CD4-positive, alpha-beta memory T cell (primary cell): ENCODE results near the gene VPS16. TPM values are rescaled to one million over a fixed set of nuclear protein-coding genes. Genes with fewer than 3 reads are reported as not detected.

ENCODE experiments used
- CTCF ChIA-PET: fragments of 350-600 bp; sonication (Branson Sonifier 250); formaldehyde crosslinking; loops from one replicate; lab custom pipeline; 2021; ENCODE audit warnings: inconsistent platforms; ENCODE audit not compliant: partially characterized antibody; lab: Charles Lee
- POLR2A ChIA-PET: fragments of 350-600 bp; sonication (Branson Sonifier 250); formaldehyde crosslinking; loops from one replicate; lab custom pipeline; 2021; ENCODE audit not compliant: partially characterized antibody; lab: Charles Lee
- DNase-seq, 5 donors: peaks; one replicate each; pipeline versions ENCODE4 v3.0.0 to v3.0.0-alpha.2; 2020 to 2022; ENCODE audit warnings: mixed read lengths in 1 of 5
- H3K27ac ChIP-seq: one replicate; pipeline ENCODE4 v1.7.0; 2013; ENCODE audit warnings: low read depth, low read length
- H3K27me3 ChIP-seq: 2 replicates; pipeline ENCODE4 v1.7.0; 2013; ENCODE audit warnings: mild to moderate bottlenecking, low read length, moderate library complexity; ENCODE audit not compliant: insufficient read depth
- H3K36me3 ChIP-seq: 2 replicates; pipeline ENCODE4 v1.7.0; 2013; ENCODE audit warnings: mild to moderate bottlenecking, low read length, moderate library complexity; ENCODE audit not compliant: insufficient read depth
- H3K4me1 ChIP-seq: 2 replicates; pipeline ENCODE4 v1.7.0; 2013; ENCODE audit warnings: mild to moderate bottlenecking, low read length, moderate library complexity; ENCODE audit not compliant: insufficient read depth
- H3K4me3 ChIP-seq, 2 donors: one replicate each; pipeline ENCODE4 v1.7.0; 2013; ENCODE audit warnings: low read length in 2 of 2, mild to moderate bottlenecking in 1 of 2
- H3K9me3 ChIP-seq, 2 donors: one replicate each; pipeline ENCODE4 v1.7.0; 2013; ENCODE audit warnings: low read length in 2 of 2, control low read depth in 1 of 2; ENCODE audit not compliant: control insufficient read depth in 1 of 2
- H3K27ac Mint-ChIP-seq, 7 donors: one replicate each; pipeline ENCODE4 v1.8.0; 2020 to 2021; ENCODE audit warnings: mixed read lengths in 7 of 7, mild to moderate bottlenecking in 6 of 7, inconsistent platforms in 3 of 7, moderate library complexity in 3 of 7
- H3K27me3 Mint-ChIP-seq, 2 donors: one replicate each; pipeline ENCODE4 v1.8.0; 2020 to 2021; ENCODE audit warnings: mixed read lengths in 2 of 2
- H3K36me3 Mint-ChIP-seq, 2 donors: one replicate each; pipeline ENCODE4 v1.8.0; 2020 to 2021; ENCODE audit warnings: mixed read lengths in 2 of 2, inconsistent platforms in 1 of 2, mild to moderate bottlenecking in 1 of 2
- H3K4me1 Mint-ChIP-seq, 4 donors: one replicate each; pipeline ENCODE4 v1.8.0; 2020 to 2021; ENCODE audit warnings: mixed read lengths in 4 of 4, mild to moderate bottlenecking in 1 of 4
- H3K4me3 Mint-ChIP-seq, 8 donors: one replicate each; pipeline ENCODE4 v1.8.0; 2020 to 2021; ENCODE audit warnings: mixed read lengths in 8 of 8, mild to moderate bottlenecking in 7 of 8, moderate library complexity in 6 of 8, inconsistent platforms in 3 of 8
- H3K9me3 Mint-ChIP-seq, 8 donors: one replicate each; pipeline ENCODE4 v1.8.0; 2020 to 2021; ENCODE audit warnings: mixed read lengths in 8 of 8, mild to moderate bottlenecking in 5 of 8, inconsistent platforms in 3 of 8, moderate library complexity in 1 of 8
- intact Hi-C: fragments of 100-400 bp; cut with micrococcal nuclease; formaldehyde crosslinking; loops from one replicate; pipeline ENCODE4 v1.15.1; 2023
- polyA plus RNA-seq, 2 donors: library from polyadenylated mRNA; unstranded; fragments of 300-500 nt; fragmentation: Illumina TruSeq; gene quantifications; one replicate each; pipeline ENCODE4 v1.2.3, GENCODE V29; 2021
- total RNA-seq, 2 experiments: library from RNA; stranded (reverse); gene quantifications; one replicate each; pipeline ENCODE4 v1.2.3, GENCODE V29; 2021

Gene VPS16
- total and polyA plus RNA-seq, 4 experiments from 2014 or later: 38.3 to 61.1 (median 50.9) TPM

DNA sequence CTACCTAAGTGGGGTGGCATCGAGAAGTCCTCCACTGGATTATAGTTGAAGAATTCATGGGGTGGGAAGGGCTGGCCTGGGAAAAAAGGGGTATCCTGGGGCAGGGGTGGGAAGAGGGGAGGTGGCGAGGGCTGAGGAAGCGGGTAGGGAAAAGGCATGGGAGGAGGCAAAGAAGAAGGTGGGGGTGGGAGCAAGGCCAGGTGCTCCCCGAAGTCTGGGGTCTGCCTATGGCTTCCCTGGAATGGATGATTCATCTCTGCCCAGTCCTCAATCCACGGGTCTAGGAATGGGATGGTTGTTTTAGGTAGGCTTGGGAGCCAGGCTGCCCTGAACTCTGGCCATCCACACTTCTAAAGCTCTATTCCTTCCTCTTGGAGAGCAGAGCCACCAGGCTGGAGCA is 4.5 kb upstream of the VPS16 start:
- peaks cover 0 to 4% (median 0%) of the 10 kb centered on the region in 8 donors for H3K9me3 Mint-ChIP-seq
- peaks cover 14 to 17% of the 10 kb centered on the region in 2 donors for H3K36me3 Mint-ChIP-seq
- H3K4me3 ChIP-seq: no peak overlapping the region
- peaks cover 8 to 13% (median 11%) of the 10 kb centered on the region in 4 donors for H3K4me1 Mint-ChIP-seq
- DNase-seq: no peak
- H3K27me3 Mint-ChIP-seq: no peaks in the 10 kb centered on the region
- CTCF ChIA-PET: no interaction called here
- POLR2A ChIA-PET: interaction anchor here (1.4 kb wide), 1 partner anchor 14 kb away, joined by 5 read pairs; no protein-coding TSS in a partner anchor
- H3K9me3 ChIP-seq: no peaks in the 10 kb centered on the region
- H3K4me1 ChIP-seq: peaks cover 11% of the 10 kb centered on the region
- H3K27ac ChIP-seq: no peak overlapping the region
- H3K27me3 ChIP-seq: no peaks in the 10 kb centered on the region
- H3K36me3 ChIP-seq: no peaks in the 10 kb centered on the region
- intact Hi-C loops: no loop called here
- H3K27ac Mint-ChIP-seq: peak overlapping the region in 3 of 7 donors; percentile 5 to 33 (median 13)
- H3K4me3 Mint-ChIP-seq: no peak overlapping the region

- no peaks in the 10 kb centered on the region for H3K27me3 ChIP-seq
- H3K4me3 Mint-ChIP-seq: peak overlapping the region in 3 of 8 donors; percentile 2 to 62 (median 29)
- H3K36me3 ChIP-seq: no peaks in the 10 kb centered on the region
- intact Hi-C loops: no loop called here
- ChIA-PET CTCF (no interaction called here), POLR2A (interaction anchor here (1.1 kb wide), 1 partner anchor 15 kb away, joined by 3 read pairs; no protein-coding TSS in a partner anchor)
- peaks cover 0 to 4% (median 0%) of the 10 kb centered on the region in 8 donors for H3K9me3 Mint-ChIP-seq
- no peak overlapping the region for H3K27ac ChIP-seq
- no peaks in the 10 kb centered on the region for H3K9me3 ChIP-seq
- H3K27me3 Mint-ChIP-seq: no peaks in the 10 kb centered on the region
- peaks cover 11 to 17% (median 15%) of the 10 kb centered on the region in 4 donors for H3K4me1 Mint-ChIP-seq
- H3K27ac Mint-ChIP-seq: no peak overlapping the region
- peaks cover 20% of the 10 kb centered on the region for H3K4me1 ChIP-seq
- no peak for DNase-seq
- H3K36me3 Mint-ChIP-seq: peaks cover 14 to 20% of the 10 kb centered on the region in 2 donors
- no peak overlapping the region for H3K4me3 ChIP-seq
Measured at GRCh38 chr20:2837221-2837960, 3.2 kb upstream of the VPS16 start.

DNA sequence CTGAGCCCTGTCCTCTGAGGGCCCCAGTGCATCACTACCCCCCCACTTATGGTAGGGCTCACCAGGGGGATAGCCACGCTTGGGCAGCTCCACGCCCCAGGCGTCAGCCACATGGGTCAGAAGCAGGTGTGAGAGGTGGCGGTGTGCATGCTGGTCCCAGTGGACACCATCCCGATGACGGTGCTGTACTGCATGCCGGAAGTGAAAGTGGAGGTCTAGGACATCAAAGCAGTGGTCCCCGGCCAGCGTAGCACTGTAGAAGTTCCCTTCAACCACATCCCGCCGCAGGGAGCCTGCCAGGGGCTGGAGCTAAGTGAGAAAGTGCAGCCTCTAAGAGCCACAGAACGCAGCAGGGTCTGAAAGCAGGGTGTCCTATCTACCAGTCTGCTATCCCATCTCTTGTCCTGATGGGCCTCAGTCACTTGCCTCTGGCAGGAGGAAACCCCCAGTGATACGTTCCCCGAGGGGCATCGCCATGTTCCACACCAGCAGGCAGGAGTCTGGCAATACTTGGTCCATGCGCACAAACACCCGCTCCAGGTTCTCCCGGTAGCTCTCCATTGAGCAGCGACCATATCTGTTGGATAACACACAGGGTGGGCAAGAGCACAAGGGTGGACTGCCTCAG is 2.3 kb upstream of the VPS16 start:
- intact Hi-C loops: no loop called here

DNA sequence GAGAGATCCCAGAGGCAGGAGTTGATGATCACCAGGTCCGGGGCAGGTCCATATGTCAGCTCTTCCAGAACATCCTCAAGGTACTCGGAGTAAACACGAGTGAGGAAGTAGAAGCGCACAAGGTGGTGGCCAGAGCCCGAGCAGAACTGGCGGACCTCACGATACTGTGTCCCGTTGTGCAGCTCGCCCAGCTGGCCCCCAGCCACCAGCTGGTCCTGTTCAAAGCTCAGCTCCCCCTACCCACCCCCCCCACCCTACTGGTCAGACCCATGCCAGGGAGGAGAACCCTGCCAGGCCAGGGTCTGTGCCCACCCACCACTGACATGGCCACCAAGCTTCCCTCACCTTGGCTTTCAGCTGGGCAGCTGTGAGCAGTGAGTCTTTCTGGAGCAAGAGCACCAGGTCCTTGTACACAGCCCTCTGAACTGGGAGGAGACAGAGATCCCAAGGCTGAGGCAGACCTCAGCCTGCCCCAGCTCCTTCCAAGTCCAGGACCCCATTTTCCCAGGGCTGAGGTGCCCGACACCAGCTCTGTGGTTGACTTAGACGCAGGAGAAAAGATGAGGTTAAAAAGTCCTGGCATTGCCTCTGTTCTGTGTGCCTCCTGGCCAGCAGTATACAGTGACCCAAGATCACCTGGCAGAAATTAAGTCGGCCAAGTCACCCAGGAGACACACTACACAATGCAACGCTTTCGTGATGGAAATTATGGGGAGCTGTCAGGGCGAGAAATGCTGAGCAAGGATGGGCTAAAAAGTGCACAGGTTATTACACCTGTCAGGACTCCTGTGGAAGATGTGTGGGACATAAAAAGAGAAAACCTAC is 1.5 kb upstream of the VPS16 start:
- Mint-ChIP-seq H3K36me3 (peaks cover 14 to 20% of the 10 kb centered on the region in 2 donors), H3K9me3 (peaks cover 0 to 4% (median 0%) of the 10 kb centered on the region in 8 donors), H3K27me3 (no peaks in the 10 kb centered on the region), H3K4me3 (peak overlapping the region; percentile 66 to 91 (median 82)), H3K4me1 (peaks cover 13 to 25% (median 20%) of the 10 kb centered on the region in 4 donors), H3K27ac (peak overlapping the region in 6 of 7 donors; percentile 85 to 95 (median 92))
- peaks cover 24% of the 10 kb centered on the region for H3K4me1 ChIP-seq
- no peak overlapping the region for H3K27ac ChIP-seq
- no peaks in the 10 kb centered on the region for H3K27me3 ChIP-seq
- ChIA-PET POLR2A (interaction anchor here (0.8 to 3.9 kb wide), 10 partner anchors 13 to 187 kb away, joined by 3 to 34 read pairs (median 10); partner anchors contain the start of genes IDH3B, NOP56 and PTPRA), CTCF (no interaction called here)
- no peak overlapping the region for H3K4me3 ChIP-seq
- H3K9me3 ChIP-seq: no peaks in the 10 kb centered on the region
- no peak for DNase-seq
- intact Hi-C loops: no loop called here
- H3K36me3 ChIP-seq: no peaks in the 10 kb centered on the region

More for the DNA sequence above, 2.3 kb upstream of the VPS16 start:
- Mint-ChIP-seq H3K27me3 (no peaks in the 10 kb centered on the region), H3K9me3 (peaks cover 0 to 4% (median 0%) of the 10 kb centered on the region in 8 donors), H3K4me3 (peak overlapping the region; percentile 7 to 73 (median 41)), H3K36me3 (peaks cover 14 to 20% of the 10 kb centered on the region in 2 donors), H3K4me1 (peaks cover 12 to 20% (median 15%) of the 10 kb centered on the region in 4 donors), H3K27ac (peak overlapping the region in 2 of 7 donors; percentile 67 to 72)
- Histone ChIP-seq H3K9me3 (no peaks in the 10 kb centered on the region), H3K27me3 (no peaks in the 10 kb centered on the region), H3K4me1 (peaks cover 20% of the 10 kb centered on the region), H3K4me3 (no peak overlapping the region), H3K27ac (no peak overlapping the region), H3K36me3 (no peaks in the 10 kb centered on the region)
- ChIA-PET CTCF (no interaction called here), POLR2A (interaction anchor here (1.1 to 3.9 kb wide), 3 partner anchors 14 to 34 kb away, joined by 3 to 34 read pairs (median 14); partner anchors contain the start of gene PTPRA)
- no peak for DNase-seq

DNA sequence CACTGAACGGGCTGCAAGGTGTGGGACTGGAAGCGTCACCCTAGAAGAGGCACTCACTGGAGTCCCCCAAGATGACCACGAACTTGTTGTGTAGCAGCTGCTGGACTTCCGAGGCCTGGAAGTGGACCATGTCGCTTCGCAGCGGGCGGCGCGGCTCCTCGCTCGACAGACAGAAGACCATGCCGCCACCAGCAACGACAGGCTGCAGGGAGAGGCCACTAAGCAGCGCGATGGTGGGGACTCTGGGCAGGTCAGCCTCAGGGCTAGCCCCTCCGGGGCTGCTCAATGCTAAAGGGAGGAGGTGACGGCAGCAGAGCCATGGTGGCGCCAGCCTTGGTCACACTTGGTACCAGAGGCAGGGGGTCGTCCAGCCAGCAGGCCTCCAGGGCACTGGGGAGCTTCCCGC is 810 bp upstream of the VPS16 start:
- ChIA-PET POLR2A (interaction anchor here (0.8 to 3.9 kb wide), 12 partner anchors 11 to 569 kb away, joined by 3 to 34 read pairs (median 10); partner anchors contain the start of genes IDH3B, NOP56 and PTPRA), CTCF (interaction anchor here (0.8 to 1.9 kb wide), 4 partner anchors 86 to 315 kb away, joined by 3 to 4 read pairs (median 4); no protein-coding TSS in a partner anchor)
- H3K27ac Mint-ChIP-seq: peak overlapping the region in 6 of 7 donors; percentile 42 to 95 (median 92)
- intact Hi-C loops: loop anchor here (1.0 to 5.0 kb wide), 4 partner anchors 34 to 331 kb away; partner anchors contain the start of genes IDH3B, PTPRA and ZNF343
- peaks cover 14 to 20% of the 10 kb centered on the region in 2 donors for H3K36me3 Mint-ChIP-seq
- no peaks in the 10 kb centered on the region for H3K36me3 ChIP-seq
- no peaks in the 10 kb centered on the region for H3K27me3 ChIP-seq
- peak overlapping the region; percentile 77 to 80 for H3K4me3 ChIP-seq
- no peaks in the 10 kb centered on the region for H3K9me3 ChIP-seq
- peaks cover 24% of the 10 kb centered on the region for H3K4me1 ChIP-seq
- H3K9me3 Mint-ChIP-seq: peaks cover 0 to 4% (median 0%) of the 10 kb centered on the region in 8 donors
- H3K27ac ChIP-seq: peak overlapping the region; percentile 86
- H3K4me1 Mint-ChIP-seq: peaks cover 17 to 30% (median 25%) of the 10 kb centered on the region in 4 donors
- peak overlapping the region; percentile 66 to 91 (median 82) for H3K4me3 Mint-ChIP-seq
- DNase-seq: no peak
- no peaks in the 10 kb centered on the region for H3K27me3 Mint-ChIP-seq

DNA sequence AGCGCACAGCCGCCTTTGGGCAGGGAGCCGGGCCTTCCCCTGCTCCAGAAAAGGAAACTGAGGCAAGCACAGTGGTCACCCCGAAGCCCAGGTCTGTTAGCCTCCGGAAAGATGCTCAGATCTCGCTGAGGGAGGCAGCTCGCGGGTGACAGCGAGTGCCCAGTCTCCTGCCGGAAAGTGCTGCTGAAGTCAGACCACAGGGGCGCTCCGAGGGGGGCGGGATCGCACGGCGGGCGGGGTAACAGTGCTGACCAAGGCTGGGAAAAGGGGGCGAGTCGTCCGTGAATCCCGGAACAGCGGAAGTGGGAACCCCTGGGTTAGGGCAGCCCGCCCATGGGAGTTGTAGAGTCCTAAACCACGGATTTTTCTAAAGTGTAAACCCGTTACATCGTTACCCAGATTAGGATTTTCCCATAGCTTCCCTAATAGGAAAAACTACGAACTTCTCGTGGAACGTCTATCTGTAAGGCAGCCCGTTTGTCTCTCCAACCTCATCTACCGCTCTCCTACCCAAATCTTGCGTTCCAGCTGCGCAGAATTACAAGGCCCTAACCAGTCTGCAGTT is 504 bp downstream of the VPS16 start:
- peak overlapping the region; percentile 85 to 93 (median 89) for H3K27ac Mint-ChIP-seq
- H3K27ac ChIP-seq: peak overlapping the region; percentile 86
- peaks cover 24 to 38% (median 34%) of the 10 kb centered on the region in 4 donors for H3K4me1 Mint-ChIP-seq
- ChIA-PET CTCF (interaction anchor here (0.9 to 1.9 kb wide), 5 partner anchors 11 to 100 kb away, joined by 3 to 4 read pairs (median 3); partner anchors contain the start of gene PTPRA), POLR2A (interaction anchor here (0.7 to 3.9 kb wide), 14 partner anchors 9 to 567 kb away, joined by 3 to 34 read pairs (median 7); partner anchors contain the start of genes IDH3B, MRPS26, NOP56 and PTPRA)
- H3K36me3 ChIP-seq: no peaks in the 10 kb centered on the region
- intact Hi-C loops: loop anchor here (1.0 to 5.0 kb wide), 4 partner anchors 32 to 332 kb away; partner anchors contain the start of genes IDH3B, PTPRA and ZNF343
- peak overlapping the region; percentile 85 to 91 (median 88) for H3K4me3 Mint-ChIP-seq
- H3K4me3 ChIP-seq: peak overlapping the region; percentile 77 to 80
- peaks cover 8 to 11% of the 10 kb centered on the region in 2 donors for H3K36me3 Mint-ChIP-seq
- H3K4me1 ChIP-seq: peaks cover 24% of the 10 kb centered on the region
- H3K9me3 ChIP-seq: no peaks in the 10 kb centered on the region
- H3K9me3 Mint-ChIP-seq: peaks cover 0 to 4% (median 0%) of the 10 kb centered on the region in 8 donors
- peak in 1 of 5 donors; percentile 65 for DNase-seq
- no peaks in the 10 kb centered on the region for H3K27me3 ChIP-seq
- no peaks in the 10 kb centered on the region for H3K27me3 Mint-ChIP-seq
